Body of pancreas (tissue), 4 donors: ENCODE results near the gene RBM26.

Source experiments
- POLR2A ChIP-seq, 3 donors: fragments of 450-650 bp; IDR thresholded peaks; one replicate each; pipeline ENCODE4 v1.6.1; 2016; ENCODE audit warnings: antibody characterized with exemption in 3 of 3, mild to moderate bottlenecking in 2 of 3
- TF ChIP-seq, protein P1 (sequence below), 7 experiments: fragments of 450-650 bp in 4 of 7; fragments of 200-600 bp in 3 of 7; sonication (generic) in 3 of 7; IDR thresholded peaks; one replicate each; pipeline ENCODE4 v1.5.1; 2016 to 2019; ENCODE audit warnings: antibody characterized with exemption in 7 of 7

DNA sequence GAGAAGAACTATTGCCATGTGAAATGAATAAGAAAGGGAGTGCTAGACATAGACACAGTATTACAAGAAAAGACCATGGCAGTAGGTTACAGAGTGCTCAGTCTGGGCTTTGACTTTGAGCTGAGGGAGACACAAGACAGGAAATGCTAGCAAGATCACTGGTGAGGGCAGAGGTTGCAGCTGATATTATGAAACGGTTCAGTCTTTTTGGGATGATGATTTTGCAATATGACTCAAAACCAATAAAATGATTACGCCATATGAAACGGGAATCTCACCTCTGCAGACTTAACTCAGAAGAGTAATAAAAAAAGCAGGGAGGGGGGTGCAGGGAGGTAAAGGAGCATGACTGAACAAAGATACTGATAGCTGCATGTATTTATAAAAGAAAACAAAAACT is 123.1 kb downstream of the RBM26 start:
- TF ChIP-seq, protein P1, sequence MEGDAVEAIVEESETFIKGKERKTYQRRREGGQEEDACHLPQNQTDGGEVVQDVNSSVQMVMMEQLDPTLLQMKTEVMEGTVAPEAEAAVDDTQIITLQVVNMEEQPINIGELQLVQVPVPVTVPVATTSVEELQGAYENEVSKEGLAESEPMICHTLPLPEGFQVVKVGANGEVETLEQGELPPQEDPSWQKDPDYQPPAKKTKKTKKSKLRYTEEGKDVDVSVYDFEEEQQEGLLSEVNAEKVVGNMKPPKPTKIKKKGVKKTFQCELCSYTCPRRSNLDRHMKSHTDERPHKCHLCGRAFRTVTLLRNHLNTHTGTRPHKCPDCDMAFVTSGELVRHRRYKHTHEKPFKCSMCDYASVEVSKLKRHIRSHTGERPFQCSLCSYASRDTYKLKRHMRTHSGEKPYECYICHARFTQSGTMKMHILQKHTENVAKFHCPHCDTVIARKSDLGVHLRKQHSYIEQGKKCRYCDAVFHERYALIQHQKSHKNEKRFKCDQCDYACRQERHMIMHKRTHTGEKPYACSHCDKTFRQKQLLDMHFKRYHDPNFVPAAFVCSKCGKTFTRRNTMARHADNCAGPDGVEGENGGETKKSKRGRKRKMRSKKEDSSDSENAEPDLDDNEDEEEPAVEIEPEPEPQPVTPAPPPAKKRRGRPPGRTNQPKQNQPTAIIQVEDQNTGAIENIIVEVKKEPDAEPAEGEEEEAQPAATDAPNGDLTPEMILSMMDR (IDR thresholded peaks at IDR 0.05), result no peak
- TF ChIP-seq POLR2A (IDR thresholded peaks at IDR 0.05), result no peak
